ENCODE data around the gene VPS13D.

VPS13D gene

DNA sequence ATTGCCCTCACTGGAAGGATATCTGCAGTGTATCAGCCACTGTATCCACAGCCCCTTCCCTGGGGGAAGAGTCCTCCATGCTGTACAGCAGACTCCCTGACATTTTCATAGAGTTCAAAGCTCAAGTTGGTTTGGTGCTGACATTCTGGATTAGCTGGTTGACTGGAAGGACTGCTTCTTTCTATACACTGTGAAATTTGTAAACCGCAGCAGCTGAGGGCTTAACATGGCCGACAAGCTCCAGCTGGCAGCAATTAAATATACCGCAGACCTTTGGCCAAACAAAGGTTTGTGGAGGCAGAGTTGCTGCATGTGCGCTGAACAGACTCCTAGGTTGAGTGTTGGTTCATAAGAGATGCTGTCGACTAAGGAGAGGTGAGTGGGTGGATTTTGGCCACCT is 261.8 kb downstream of the VPS13D start:
- no peak for DNase-seq (ENCODE audit: low read depth)

DNA sequence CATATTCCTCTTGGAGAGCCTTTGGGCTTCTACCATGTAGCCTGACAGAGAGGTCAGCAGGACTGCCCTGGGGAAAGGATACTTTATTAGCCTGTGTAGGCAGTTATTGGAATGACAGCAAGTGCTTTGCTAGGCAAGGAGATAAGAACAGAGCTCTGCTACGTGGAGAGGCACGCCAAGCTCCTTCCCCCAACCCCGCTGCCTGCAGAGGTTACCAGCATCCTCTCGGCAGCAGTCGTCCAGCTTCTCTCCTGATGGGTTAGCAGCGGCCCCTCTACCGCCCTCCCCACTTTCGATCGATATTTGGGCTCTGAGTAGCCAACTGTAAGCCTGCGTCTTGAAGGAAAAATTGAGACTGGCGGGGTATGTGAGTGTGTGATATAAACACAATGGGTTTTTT is 265.9 kb downstream of the VPS13D start:
- no peak for DNase-seq (ENCODE audit: low read depth)

DNA sequence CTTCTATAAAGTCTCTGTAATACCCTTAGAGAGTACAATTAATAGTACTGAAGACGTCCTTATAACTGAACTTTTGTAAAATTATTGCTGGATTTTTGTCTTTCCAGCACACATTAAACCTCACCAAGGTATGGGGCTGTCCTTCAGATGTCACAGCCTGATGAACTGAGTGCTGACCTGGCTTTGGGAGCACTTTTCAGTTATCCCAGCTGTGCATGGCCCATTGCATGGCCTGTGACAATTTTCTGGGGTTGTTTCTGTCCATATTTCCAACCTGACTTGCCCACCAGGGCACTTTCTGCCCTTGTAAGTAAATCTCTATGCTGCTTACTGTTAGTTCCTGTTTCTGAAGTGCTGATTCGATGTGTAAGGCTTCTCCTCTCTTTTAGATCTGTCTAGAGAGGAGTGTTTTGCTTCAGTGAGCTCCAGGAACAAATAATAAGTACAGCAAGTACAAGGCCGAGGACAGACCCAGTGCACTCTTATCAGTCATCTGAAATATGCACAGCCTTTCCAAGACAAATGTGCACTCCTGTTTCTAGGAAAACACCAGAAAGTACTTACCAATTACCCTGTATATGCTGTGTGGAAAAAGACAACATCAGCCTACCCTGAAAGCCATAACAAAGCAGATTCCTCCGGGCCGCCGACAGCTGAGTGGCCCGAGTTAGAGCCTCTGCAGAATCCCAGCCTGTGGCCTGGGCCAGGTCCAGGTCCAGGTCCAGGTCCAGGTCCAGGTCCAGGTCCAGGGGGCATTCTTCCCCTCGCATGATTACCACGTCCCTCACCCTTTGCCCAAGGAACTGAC is 266.5 kb downstream of the VPS13D start:
- no peak for DNase-seq (ENCODE audit: low read depth)

DNA sequence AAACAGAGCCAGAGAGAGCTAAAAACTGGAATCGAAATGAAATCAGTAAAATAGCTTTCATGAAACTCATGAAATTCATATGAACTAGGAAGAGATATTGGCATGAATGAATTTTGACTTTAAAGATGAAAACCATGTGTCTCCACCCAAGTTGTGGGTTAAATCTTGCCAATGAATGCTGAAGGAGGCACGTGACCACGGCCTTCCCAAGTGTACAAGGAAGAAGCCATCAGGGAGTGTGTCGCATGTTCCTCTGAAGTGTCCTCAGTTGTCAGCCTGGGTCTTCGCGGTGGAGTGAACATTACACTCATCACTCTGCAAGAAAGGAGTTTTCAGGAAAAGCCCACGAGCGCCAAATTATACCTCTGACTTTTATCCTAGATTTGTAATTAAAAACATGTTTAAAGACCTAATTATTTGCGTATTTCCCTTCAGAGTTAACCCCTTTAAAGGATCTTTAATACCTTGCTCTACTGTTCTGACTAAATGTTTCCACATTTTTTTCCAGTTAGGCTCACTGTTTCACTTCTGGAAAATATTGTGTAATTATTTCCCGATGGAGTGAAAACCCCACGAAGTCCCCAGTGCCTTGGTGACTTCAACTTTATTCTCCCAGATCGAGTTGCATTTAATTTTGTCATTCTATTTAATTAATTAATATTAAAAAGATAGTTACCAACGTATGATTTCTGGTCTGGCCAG is 269.9 kb downstream of the VPS13D start:
- DNase-seq (ENCODE audit: low read depth), result no peak

DNA sequence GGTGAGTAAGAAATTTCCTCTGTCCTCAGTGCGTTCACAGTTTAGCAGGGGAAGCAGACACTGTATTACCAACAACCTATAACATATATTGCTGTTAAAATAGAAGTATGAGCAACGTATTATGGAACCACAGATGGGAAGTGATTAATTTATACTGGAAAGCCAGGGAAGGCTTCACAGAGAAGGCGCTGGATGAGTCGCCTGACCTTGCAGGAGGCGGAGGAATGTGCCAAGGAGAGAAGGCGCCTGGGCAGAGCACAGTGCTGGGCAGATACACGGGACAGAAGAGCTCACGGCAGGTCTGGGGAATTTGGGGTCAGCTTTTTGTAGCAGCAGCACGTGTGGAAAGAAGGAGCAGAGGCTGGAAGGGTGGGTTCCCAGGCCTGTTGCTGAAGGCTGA is 271.8 kb downstream of the VPS13D start:
- DNase-seq (ENCODE audit: low read depth), result no peak

DNA sequence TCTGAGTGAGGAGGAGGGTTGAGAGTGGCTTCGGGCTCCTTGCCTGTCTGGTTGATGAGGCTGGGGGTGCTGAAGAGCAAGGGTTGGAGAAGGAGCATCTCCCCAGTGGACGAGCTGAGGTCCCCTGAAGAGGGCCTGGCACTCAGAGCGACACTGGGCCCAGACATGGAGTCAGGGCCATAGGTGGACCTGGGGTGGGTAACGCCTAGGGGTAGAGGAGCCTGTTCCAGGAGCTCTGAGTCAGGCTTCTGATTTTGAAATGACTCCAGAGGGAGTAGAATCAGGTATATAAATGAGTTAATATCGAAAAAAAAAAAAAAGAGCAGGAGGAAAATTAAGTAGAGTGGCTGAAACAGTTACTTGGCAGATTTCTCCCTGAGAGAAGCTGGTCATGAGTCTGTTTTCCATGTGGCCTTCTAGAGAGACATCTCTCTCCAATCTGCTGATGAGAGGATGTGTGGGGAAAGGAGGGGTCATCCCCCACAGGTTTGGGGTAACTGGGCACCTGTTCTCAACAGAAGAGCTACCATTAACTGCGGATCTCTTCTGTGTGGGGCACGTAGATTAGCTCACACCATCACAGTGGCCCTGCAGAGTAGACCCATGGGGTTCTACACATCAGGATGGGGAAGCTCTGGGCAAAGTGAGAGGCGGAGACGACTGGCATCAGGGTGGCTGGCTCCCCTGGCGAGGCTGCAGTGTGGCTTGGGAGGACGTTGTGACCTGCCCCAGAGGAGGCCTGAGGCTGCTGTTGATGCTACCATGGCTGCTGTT is 272.7 kb downstream of the VPS13D start:
- no peak for DNase-seq (ENCODE audit: low read depth)

DNA sequence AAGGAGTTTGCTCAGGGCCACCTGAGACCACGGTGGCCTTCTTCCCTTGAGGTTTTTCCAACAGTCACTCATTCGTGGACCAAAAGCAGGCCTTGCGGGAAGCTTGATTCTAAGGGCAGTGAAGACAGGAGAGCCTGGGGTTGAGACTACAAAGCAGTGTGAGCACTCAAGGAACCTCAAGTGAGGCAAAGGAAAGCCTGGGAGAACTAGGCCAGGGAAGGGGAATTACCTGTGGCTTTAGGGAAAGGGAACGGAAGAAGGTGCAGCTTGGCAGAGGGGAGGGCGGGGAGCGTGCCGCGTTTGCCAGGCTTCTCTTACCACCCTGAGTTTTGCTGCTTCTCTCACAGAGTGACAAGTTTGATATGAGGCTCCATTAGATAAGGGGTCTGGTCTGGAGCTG is 273.9 kb downstream of the VPS13D start:
- DNase-seq (ENCODE audit: low read depth), result no peak

DNA sequence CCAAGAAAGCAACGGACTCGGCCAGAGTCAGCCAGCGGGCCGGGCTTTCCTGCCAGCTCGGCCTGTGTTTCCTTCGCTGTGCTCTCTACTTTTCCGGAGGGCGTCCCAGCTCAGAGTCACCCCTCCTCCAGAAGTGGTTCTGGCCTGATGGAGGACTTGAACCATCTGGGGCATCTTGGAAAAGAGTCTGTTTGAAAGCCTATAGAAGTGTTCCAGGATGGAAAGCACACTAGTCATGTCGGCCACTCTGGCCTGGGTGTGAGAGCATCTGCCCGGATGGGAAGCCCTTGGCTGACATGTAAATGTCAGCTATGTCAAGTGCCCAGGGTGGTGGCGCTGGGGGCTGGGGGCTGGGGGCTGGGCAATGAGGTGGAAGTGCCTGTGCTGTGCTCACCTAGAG is 274.8 kb downstream of the VPS13D start:
- DNase-seq (ENCODE audit: low read depth), result no peak

DNA sequence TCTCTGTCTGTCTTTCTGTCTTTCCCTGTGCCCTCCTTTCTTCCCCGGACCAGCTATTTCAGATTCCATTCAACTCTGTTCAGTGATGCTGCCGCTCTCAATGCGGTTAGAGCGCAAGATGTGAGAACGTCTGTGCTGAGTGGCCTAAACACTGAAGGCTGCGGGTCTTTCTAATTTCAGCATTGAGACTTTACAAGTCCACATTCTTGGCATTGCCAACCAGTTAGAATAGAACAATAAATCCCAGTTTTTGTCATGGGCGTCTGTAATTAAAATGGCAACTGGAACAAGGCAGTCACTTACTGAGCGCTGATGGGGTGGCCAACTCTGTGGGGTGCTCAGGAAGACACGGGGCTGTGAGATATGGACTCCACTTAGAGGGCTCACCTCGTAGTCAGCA is 275.4 kb downstream of the VPS13D start:
- no peak for DNase-seq (ENCODE audit: low read depth)

DNA sequence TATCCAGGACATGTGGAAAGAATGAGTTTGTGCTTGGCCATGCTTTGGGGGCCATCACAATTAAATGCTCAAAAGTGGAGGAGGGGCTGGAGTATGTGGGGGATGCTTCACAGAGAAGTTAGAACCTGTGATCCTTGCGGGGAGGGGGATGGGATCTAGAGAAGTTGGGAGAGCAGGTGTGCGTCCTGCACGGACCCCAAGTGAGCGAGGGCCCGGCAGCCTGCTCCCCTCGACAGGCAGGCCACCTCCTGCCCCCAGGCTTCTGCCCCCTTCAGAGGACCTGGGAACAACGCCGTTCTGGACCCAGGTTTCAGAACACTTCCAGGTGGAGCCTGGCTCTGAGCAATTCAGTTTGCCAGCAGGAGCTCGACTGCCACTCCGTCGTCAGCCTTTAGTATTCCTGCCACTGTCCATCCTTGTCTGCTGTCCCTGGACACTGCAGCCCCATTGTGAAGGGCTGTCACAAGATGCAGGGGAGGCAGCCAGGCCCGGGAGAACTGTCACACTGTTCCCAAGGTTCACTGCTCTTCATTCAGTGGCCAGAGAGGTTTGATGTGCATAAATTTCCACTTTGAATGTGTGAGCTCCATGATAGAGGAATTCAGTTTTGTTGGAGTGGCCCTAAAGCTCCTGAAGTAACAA is 275.9 kb downstream of the VPS13D start:
- DNase-seq (ENCODE audit: low read depth), result no peak

DNA sequence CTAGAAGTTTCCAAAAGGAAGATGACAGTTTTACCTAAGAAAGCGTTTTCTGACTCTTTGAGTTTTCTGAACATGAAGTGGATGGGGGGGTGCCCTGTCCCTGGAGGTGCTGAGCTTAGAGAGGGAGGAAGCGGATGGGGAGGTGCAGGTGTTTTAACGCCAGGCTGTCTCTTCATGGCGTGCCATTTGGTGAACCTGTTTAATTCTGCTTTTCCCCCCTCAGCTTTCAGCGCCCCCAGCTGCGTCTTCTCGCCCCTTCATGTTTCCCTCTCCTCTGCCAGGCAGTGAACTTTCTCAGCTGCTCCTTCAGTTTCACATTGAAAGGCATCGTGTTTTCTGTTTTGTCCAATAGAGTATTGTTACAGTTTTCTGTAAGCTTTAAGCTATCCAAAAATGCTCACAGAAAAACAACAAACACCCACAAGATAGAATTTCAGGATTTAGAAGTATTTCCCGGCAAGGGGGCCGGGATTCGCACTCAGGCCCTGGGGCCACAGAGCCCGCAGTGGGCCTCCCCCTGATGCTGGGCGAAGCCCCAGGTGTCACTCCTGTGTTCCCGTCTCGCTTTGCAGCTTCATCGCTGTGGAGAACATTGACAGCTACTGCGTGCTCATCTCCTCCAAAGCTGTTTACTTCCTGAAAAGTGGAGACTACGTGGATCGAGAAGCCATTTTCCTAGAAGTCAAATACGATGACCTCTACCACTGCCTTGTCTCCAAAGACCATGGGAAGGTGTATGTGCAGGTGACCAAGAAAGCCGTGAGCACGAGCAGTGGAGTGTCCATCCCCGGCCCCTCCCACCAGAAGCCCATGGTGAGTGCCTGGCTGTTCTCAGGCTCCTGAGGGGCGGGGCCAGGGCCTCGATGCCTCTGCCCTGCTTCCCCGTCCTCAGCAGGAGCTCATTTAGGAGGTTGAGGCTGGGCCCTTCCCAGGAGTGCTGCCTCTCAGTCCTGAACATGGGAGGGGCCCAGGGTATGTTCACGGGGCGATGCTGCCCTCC is 276.8 kb downstream of the VPS13D start:
- no peak for DNase-seq (ENCODE audit: low read depth)

DNA sequence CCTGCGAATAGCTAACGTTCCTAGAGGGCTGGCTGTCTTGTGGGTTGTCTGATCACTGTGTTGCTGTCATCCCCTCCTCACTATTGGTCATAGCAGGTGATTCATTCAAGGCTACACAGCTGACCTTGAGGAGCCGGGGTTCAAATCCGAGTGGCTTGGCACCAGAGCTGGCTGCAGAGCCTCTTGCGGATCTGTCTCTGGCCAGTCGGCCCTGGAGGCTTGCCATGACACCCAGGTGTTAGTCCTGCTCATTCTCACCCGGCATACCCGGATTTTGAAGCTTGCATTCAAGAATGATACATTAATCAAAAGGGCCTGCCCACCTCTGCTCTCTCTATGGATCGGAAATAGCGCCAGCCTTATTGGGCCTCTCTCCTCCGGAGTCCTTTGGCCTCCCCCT is 277.8 kb downstream of the VPS13D start:
- no peak for DNase-seq (ENCODE audit: low read depth)

DNA sequence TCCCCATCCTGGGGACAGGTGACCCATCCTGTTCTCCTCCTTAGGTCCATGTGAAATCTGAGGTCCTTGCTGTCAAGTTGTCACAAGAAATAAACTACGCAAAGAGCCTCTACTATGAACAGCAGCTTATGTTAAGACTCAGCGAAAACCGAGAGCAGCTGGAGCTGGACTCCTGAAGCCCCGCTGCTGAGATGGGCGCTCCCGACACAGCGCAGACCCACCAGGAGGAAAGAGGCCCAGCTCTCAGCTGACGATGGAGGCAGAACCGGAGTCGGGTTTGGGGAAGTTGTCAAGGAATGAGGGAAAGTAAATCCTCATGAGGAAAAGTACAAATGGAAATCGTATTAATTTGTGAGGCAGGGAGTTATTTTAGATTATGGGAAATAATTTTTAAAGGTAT is 279.0 kb downstream of the VPS13D start:
- DNase-seq (ENCODE audit: low read depth), result no peak

DNA sequence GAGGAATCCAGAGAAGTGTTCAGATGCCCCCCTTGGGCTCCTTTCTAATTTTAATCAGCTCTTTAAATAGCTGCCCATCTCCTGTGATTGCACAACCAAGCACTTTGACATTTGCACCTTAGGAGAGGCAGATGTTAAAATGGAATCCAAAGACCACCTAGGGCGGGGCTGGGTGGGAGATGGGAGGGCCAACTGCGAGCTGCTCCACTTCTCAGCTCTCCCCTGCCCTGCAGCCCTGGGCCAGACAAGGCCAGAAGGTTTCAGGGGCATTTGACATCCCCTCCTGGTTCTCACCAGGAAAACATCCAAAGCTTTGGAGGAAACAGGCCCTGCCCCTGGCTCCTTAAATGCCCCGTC is 281.3 kb downstream of the VPS13D start:
- DNase-seq (ENCODE audit: low read depth), result no peak

DNA sequence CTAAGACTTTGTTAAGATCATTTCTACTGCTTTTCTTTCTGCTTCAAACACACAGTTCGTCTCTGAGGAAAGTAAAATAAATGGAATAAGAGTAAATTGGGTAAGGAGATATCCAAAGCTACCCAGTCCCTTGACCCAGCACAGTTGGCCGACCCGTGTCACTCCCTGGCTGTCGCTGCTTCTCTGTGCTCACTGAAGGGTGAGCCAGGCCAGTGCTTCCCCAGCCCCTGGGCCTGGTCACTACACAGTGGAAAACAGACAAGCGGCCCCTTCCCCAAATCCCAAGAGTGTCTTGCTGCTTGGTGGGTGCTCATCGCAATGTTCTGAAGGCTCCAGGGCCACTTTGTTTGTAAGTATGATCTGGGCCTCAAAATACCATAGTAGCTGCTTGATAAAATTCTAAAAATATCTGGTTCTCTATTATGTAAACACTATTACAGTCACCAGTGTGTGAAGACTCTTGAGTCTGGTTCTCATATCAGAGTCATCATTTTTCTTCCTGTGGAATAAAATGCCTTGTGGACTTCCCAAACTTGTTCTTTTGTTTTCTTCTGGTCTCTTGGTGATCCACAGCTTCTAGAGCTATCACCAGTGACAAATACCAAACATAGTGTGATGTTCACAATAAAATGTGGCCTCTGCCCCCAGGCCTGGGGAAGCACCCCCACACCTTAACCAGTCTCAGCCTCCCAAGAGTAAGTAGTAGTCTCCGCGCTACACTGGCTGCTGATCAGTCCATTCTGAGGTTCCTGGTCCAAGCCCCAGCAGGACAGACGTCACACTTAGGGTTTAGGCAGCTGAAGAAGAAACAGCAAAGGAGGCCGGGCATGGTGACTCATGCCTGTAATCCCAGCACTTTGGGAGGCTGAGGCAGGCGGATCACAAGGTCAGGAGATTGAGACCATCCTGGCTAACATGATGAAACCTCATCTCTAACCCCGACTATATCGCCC is 282.0 kb downstream of the VPS13D start:
- no peak for DNase-seq (ENCODE audit: low read depth)

DNA sequence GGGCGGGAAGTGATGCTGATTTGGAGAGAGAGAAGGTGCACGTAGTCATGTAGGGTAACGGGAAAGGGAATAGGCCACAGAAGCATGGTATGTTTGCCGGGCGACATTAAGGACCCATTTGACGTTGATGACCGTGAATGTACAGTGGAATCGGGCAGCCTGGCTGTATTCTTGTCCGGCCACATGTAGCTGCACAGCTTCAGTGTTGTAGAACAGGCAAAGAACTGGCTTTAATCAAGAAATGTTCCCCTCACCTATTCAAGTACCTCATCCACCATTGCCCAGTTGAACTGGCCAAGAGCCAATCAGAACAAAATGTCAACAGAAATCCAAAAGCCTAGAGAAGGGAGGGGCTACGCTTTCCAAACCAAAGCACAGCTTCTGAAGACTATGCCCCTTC is 283.4 kb downstream of the VPS13D start:
- no peak for DNase-seq (ENCODE audit: low read depth)

DNA sequence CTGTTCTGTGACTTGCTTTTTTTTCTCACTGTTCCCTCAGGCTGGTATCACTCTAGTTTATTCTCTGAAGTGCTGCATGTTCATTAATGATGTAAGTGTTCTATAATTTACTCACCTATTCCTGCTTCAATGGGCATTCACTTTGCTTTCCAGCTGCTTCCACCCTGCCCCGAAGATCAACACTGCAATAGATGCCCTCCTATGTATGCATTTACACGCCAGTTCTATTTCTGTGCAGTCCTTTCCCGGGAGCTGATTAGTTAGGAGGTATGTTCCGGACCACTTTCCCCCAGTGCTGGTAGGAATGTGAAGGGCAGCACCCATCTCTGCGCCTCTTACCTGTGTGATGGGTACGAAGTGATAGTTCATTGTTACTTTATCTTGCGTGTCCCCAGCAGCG is 284.8 kb downstream of the VPS13D start:
- no peak for DNase-seq (ENCODE audit: low read depth)

DNA sequence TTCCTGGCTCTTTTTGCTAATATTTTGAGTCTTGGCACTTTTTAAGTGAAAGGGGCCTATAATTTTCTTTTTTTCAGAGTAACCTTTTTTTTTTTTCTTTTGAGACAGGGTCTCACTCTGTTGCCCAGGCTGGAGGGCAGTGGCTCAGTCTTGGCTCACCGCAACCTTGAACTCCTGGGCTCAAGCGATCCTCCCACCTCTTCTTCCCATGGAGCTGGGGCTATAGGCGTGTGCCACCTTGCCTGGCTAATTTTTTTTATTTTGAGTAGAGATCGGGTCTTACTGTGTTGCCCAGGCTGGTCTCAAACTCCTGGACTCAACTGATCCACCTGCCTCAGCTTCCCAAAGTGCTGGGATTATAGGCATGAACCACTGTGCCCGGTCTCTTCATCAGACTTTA is 285.4 kb downstream of the VPS13D start:
- no peak for DNase-seq (ENCODE audit: low read depth)

DNA sequence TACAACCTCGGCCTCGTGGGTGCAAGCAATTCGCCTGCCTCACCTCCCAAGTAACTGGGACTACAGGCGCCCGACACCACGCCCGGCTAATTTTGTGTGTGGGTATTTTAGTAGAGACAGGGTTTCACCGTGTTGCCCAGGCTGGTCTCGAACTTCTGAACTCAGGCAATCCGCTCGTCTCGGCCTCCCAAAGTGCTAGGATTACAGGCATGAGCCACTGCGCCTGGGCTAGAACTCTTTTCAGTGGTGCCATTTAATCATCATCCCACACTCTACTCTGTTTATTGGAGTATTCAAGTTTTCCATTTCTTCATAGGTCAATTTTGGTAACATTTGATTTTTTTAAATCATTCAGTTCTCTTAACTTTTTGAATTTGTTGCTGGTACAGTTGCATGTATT is 286.9 kb downstream of the VPS13D start:
- no peak for DNase-seq (ENCODE audit: low read depth)

All from activated T-cell treated with anti-CD3 and anti-CD28 coated beads for 48 hours (primary cell).